Right atrium auricular region (tissue), 2 donors: ENCODE data around the gene CHST15. TPM values are rescaled to one million over a fixed set of nuclear protein-coding genes. Genes with fewer than 3 reads are reported as not detected.

Experiments
- DNase-seq: peaks from one replicate; pipeline ENCODE4 v3.0.0-alpha.2; 2019; ENCODE audit warnings: low spot score
- H3K27ac ChIP-seq, 2 donors: fragments of 200-600 bp; sonication (generic); 1 replicate in 1 of 2; 2 replicates in 1 of 2; pipeline ENCODE4 v1.5.1; 2016 to 2019
- H3K27me3 ChIP-seq, 2 donors: fragments of 200-600 bp; sonication (generic); one replicate each; pipeline versions ENCODE4 v1.5.1 to v1.6.0; 2017 to 2019
- H3K36me3 ChIP-seq: fragments of 200-600 bp; sonication (generic); one replicate; pipeline ENCODE4 v1.5.1; 2016
- H3K4me1 ChIP-seq, 2 donors: fragments of 200-600 bp; sonication (generic); one replicate each; pipeline versions ENCODE4 v1.5.1 to v1.6.0; 2017 to 2019
- H3K4me3 ChIP-seq, 2 donors: fragments of 200-600 bp; sonication (generic); 1 replicate in 1 of 2; 2 replicates in 1 of 2; pipeline ENCODE4 v1.5.1; 2017 to 2019; ENCODE audit warnings: mild to moderate bottlenecking in 1 of 2, moderate library complexity in 1 of 2
- H3K9me3 ChIP-seq, 2 donors: fragments of 200-600 bp; sonication (generic); one replicate each; pipeline ENCODE4 v1.5.1; 2019
- total RNA-seq, 2 donors: library from RNA; depleted of rRNA; stranded (reverse); fragments of >200 nt; gene quantifications; one replicate each; pipeline ENCODE4 v1.1.0, GENCODE V29; 2016
- TF ChIP-seq, protein P1 (sequence below), 2 donors: fragments of 200-600 bp; sonication (generic); IDR thresholded peaks; one replicate each; pipeline ENCODE4 v1.5.1; 2019; ENCODE audit warnings: antibody characterized with exemption in 2 of 2

The CHST15 gene
- total RNA-seq, 2 donors from 2014 or later, result 7.0 to 14.2 TPM

DNA sequence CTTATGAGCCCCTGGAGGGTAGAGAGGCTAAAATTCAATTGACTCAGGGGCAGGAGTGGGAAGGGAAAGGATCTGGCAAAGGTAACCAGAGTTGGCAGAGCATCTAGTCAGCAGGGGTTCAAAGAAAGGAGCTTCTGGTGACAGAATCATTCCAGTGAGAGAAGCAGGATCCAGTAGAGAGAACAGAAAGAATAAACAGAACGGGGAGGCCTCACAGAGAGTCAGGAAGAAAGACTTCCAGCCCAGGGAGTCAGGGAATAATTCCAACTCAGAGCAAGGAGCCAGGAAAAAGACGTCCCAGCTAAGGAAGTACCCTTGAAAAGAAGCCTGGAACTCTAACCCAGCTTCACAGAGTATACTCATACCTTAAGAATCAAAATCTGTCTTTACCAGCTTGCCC, 135.2 kb downstream of the CHST15 start:
- TF ChIP-seq, protein P1, sequence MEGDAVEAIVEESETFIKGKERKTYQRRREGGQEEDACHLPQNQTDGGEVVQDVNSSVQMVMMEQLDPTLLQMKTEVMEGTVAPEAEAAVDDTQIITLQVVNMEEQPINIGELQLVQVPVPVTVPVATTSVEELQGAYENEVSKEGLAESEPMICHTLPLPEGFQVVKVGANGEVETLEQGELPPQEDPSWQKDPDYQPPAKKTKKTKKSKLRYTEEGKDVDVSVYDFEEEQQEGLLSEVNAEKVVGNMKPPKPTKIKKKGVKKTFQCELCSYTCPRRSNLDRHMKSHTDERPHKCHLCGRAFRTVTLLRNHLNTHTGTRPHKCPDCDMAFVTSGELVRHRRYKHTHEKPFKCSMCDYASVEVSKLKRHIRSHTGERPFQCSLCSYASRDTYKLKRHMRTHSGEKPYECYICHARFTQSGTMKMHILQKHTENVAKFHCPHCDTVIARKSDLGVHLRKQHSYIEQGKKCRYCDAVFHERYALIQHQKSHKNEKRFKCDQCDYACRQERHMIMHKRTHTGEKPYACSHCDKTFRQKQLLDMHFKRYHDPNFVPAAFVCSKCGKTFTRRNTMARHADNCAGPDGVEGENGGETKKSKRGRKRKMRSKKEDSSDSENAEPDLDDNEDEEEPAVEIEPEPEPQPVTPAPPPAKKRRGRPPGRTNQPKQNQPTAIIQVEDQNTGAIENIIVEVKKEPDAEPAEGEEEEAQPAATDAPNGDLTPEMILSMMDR (IDR thresholded peaks at IDR 0.05), result no peak
- no peaks in the 10 kb centered on the region for H3K27me3 ChIP-seq
- peak; percentile 7 for DNase-seq
- peaks cover 0 to 18% of the 10 kb centered on the region in 2 donors for H3K9me3 ChIP-seq
- H3K4me1 ChIP-seq, result no peaks in the 10 kb centered on the region
- H3K36me3 ChIP-seq, result no peaks in the 10 kb centered on the region
- no peak overlapping the region for H3K4me3 ChIP-seq
- no peak overlapping the region for H3K27ac ChIP-seq

Other genes with a start within 250 kb of the CHST15 start
- gene CPXM2, start 201.8 kb downstream of the CHST15 start, total RNA-seq, result 1 to 10 TPM; 8.3 to 8.5 TPM